ENCODE results near the gene SPR.

SPR gene

GRCh38 chr2:72933207-72933606, 46.0 kb downstream of the SPR start:
- no peak for DNase-seq

GRCh38 chr2:72933646-72934151, 46.5 kb downstream of the SPR start:
- DNase-seq, result no peak

GRCh38 chr2:72934683-72935610, 47.7 kb downstream of the SPR start:
- DNase-seq, result no peak

GRCh38 chr2:72935611-72935957, 48.4 kb downstream of the SPR start:
- no peak for DNase-seq

- DNase-seq, result no peak
These were observed 49.6 kb downstream of the SPR start for GRCh38 chr2:72936660-72937355.

- DNase-seq, result no peak
These were observed 50.1 kb downstream of the SPR start for GRCh38 chr2:72937356-72937669.

GRCh38 chr2:72938455-72938854, 51.2 kb downstream of the SPR start:
- DNase-seq, result no peak

GRCh38 chr2:72940361-72940760, 53.2 kb downstream of the SPR start:
- DNase-seq, result no peak

GRCh38 chr2:72940786-72941185, 53.6 kb downstream of the SPR start:
- no peak for DNase-seq

All from NCI-H1048 (cell line).